KMS-11 (cell line): ENCODE data around the gene MOCS3.

Experiments
- H2AFZ ChIP-seq: fragments of 200-600 bp; sonication (generic); 2 replicates; pipeline ENCODE4 v1.6.1; 2016; ENCODE audit warnings: antibody characterized with exemption, mixed run types, low read depth
- H3K27ac ChIP-seq: fragments of 200-600 bp; sonication (generic); 2 replicates; pipeline ENCODE4 v1.6.1; 2016; ENCODE audit warnings: mild to moderate bottlenecking, mixed run types
- H3K27me3 ChIP-seq: fragments of 200-600 bp; sonication (generic); 2 replicates; pipeline ENCODE4 v1.6.1; 2017; ENCODE audit warnings: mild to moderate bottlenecking, low read depth, mixed run types, moderate library complexity; ENCODE audit not compliant: insufficient read depth
- H3K36me3 ChIP-seq: fragments of 200-600 bp; sonication (generic); 2 replicates; pipeline ENCODE4 v1.6.1; 2017; ENCODE audit warnings: mild to moderate bottlenecking, mixed run types; ENCODE audit not compliant: insufficient read depth
- H3K4me1 ChIP-seq: fragments of 200-600 bp; sonication (generic); 2 replicates; pipeline ENCODE4 v1.6.1; 2016; ENCODE audit warnings: mild to moderate bottlenecking, low read depth, mixed run types; ENCODE audit not compliant: poor library complexity, severe bottlenecking
- H3K4me2 ChIP-seq: fragments of 200-600 bp; sonication (generic); 2 replicates; pipeline ENCODE4 v1.7.0; 2016; ENCODE audit warnings: mild to moderate bottlenecking, mixed run types
- H3K4me3 ChIP-seq: fragments of 200-600 bp; sonication (generic); IDR thresholded peaks from 2 replicates; pipeline ENCODE4 v1.6.1; 2017; ENCODE audit warnings: low read depth, low read length, mixed read lengths; ENCODE audit not compliant: insufficient read depth
- H3K79me2 ChIP-seq: fragments of 200-600 bp; sonication (generic); 2 replicates; pipeline ENCODE4 v1.6.1; 2016; ENCODE audit warnings: low read depth, mixed run types; ENCODE audit not compliant: insufficient read depth
- H3K9ac ChIP-seq: fragments of 200-600 bp; sonication (generic); 2 replicates; pipeline ENCODE4 v1.6.1; 2016; ENCODE audit warnings: mild to moderate bottlenecking, mixed run types
- H4K20me1 ChIP-seq: fragments of 200-600 bp; sonication (generic); 2 replicates; pipeline ENCODE4 v1.6.1; 2016; ENCODE audit warnings: mild to moderate bottlenecking, mixed run types; ENCODE audit not compliant: insufficient read depth
- TF ChIP-seq, protein P1 (sequence below): fragments of 200-600 bp; sonication (generic); conservative IDR thresholded peaks from 2 replicates; pipeline ENCODE4 v1.6.1; 2017; ENCODE audit warnings: low read depth, mild to moderate bottlenecking, antibody characterized with exemption, low read length, moderate library complexity, mixed read lengths

The MOCS3 gene

DNA sequence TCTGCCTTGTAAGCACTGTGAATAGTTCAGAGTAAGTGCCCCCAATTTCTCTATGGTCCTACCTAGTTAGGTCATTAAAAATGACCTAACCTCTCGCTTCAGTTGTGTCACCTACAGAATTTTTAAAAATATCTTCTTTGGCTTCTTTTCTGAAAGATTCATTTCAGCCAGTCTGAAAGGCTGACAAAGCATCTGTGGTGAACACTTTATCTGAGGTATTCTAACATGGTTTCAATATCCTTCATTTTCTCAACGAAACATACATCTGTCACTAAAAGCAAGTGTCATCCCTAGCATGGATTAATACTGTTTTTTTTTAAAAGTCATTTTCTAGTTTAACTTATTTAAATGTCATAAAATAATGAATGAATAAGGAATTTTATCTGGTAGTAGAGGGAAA lies 5.4 kb upstream of the MOCS3 start:
- Histone ChIP-seq H3K9ac (peak overlapping the region; percentile 11; the same call in 1 of the 2 replicates), H3K79me2 (peaks cover 93% of the 10 kb centered on the region), H3K4me2 (peak overlapping the region; percentile 87), H3K27me3 (no peaks in the 10 kb centered on the region), H4K20me1 (no peaks in the 10 kb centered on the region), H3K27ac (peak overlapping the region; percentile 71), H3K4me3 (no peak overlapping the region), H3K36me3 (peaks cover 12% of the 10 kb centered on the region; the same call in 1 of the 2 replicates), H3K4me1 (peaks cover 69% of the 10 kb centered on the region), H2AFZ (no peak overlapping the region)
- TF ChIP-seq, protein P1, sequence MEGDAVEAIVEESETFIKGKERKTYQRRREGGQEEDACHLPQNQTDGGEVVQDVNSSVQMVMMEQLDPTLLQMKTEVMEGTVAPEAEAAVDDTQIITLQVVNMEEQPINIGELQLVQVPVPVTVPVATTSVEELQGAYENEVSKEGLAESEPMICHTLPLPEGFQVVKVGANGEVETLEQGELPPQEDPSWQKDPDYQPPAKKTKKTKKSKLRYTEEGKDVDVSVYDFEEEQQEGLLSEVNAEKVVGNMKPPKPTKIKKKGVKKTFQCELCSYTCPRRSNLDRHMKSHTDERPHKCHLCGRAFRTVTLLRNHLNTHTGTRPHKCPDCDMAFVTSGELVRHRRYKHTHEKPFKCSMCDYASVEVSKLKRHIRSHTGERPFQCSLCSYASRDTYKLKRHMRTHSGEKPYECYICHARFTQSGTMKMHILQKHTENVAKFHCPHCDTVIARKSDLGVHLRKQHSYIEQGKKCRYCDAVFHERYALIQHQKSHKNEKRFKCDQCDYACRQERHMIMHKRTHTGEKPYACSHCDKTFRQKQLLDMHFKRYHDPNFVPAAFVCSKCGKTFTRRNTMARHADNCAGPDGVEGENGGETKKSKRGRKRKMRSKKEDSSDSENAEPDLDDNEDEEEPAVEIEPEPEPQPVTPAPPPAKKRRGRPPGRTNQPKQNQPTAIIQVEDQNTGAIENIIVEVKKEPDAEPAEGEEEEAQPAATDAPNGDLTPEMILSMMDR, result no peak

DNA sequence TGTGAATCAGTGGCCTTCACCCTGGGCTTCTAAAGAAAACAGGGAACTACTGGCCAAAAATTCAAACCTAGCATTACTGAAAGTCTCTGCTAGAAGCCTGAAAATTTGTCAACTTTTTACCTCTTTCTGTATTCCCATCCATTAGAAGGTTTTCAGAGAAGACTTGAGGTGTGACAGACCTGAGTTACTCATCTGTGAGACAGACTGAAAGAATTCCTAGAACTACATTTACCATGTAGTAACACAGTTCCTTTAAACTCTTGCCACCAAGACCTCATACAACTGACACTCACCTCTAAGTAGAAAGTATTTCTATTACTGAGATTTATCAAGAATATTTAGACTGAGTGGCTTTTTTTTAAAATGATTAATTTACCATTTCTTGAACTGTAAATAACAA lies 4.8 kb upstream of the MOCS3 start:
- Histone ChIP-seq H3K36me3 (peaks cover 12% of the 10 kb centered on the region; the same call in 1 of the 2 replicates), H3K9ac (peak overlapping the region; percentile 11; the same call in 1 of the 2 replicates), H3K27ac (peak overlapping the region; percentile 71), H3K27me3 (no peaks in the 10 kb centered on the region), H3K4me2 (peak overlapping the region; percentile 87), H3K4me3 (no peak overlapping the region), H4K20me1 (no peaks in the 10 kb centered on the region), H3K4me1 (peaks cover 69% of the 10 kb centered on the region), H3K79me2 (peaks cover 89% of the 10 kb centered on the region), H2AFZ (no peak overlapping the region)
- TF ChIP-seq, protein P1, result no peak

DNA sequence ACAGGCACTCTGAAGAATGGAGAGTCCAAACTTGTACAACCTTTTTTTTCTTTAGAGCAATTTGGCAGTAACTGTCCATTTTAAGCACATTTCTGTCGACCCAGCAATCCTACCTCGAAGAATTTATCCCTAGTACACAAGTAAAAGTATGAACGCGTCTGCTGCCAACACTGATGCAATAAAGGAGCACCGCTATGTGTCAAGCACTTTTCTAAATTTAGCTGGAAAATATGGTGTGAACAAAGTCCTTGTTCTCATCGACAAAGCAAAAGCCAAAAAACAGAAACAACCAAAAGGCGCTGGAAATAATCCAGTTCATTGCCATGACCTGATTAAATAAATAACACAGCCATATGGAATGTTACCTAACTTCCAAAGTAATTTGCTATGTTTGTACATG lies 1.3 kb upstream of the MOCS3 start:
- no peak overlapping the region for H3K4me3 ChIP-seq
- TF ChIP-seq, protein P1, result no peak
- no peak overlapping the region for H2AFZ ChIP-seq
- peaks cover 78% of the 10 kb centered on the region for H3K79me2 ChIP-seq
- no peaks in the 10 kb centered on the region for H4K20me1 ChIP-seq
- H3K9ac ChIP-seq, result peak overlapping the region; percentile 95
- peak overlapping the region; percentile 95 for H3K27ac ChIP-seq
- H3K4me2 ChIP-seq, result peak overlapping the region; percentile 87
- peaks cover 59% of the 10 kb centered on the region for H3K4me1 ChIP-seq
- H3K27me3 ChIP-seq, result no peaks in the 10 kb centered on the region
- peaks cover 3% of the 10 kb centered on the region; the same call in 1 of the 2 replicates for H3K36me3 ChIP-seq

DNA sequence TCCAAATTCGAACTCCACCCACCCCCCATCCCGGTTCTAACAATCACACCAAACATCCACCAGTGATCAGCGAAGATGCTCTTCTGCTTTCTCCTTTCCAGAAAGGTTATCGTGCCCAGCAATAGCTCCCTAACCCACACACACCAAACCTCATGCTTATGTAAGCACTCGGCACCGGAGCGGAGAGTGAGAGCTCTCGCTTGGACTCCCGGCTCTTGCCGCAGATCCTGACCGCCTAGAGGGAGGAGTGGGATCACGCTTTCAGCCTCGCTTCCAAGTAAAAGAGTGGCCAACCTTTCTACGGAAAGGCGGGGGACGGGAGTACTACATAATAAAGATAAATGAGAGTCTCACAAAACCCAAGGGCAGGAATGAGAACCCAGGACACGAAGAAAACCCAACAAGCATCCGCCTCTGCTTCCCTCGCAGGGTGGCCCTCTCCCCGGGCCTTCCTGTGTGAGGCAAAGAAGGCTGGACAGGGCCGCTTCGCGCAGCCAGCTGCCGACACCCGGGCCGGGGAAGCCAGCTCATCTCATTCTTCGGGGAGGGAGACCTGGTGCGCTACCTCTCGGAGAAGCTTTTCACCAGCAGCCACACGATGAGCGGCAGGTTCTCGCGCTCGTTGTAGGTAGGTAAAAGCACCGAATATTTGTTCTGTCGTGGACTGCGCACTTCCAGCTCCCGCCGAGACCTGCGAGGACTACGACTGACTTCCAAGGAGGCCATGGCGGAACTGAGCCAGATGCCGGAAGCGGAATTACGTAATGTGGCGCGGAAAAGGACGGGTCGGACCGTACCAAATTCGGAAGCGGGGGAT lies 612 bp upstream of the MOCS3 start, which contains the start of gene DPM1:
DPM1 (minus strand) TSS at position 735 of the 817 bp plus-strand sequence; CDS start at position 726, 9 bp downstream.
- Histone ChIP-seq H3K36me3 (peaks cover 3% of the 10 kb centered on the region; the same call in 1 of the 2 replicates), H3K9ac (peak within 1 kb of the TSS; percentile 95), H3K4me2 (peak within 1 kb of the TSS; percentile 87), H3K4me3 (no peak within 1 kb of the TSS), H2AFZ (peak within 1 kb of the TSS; percentile 92), H4K20me1 (no peaks in the 10 kb centered on the region), H3K27ac (peak within 1 kb of the TSS; percentile 95), H3K4me1 (peaks cover 52% of the 10 kb centered on the region), H3K79me2 (peaks cover 71% of the 10 kb centered on the region), H3K27me3 (no peaks in the 10 kb centered on the region)
- TF ChIP-seq, protein P1, result peak; percentile 24; the same call in 1 of the 2 replicates
